ENCODE measurements around the gene LOC101059915.

Gene LOC101059915

DNA sequence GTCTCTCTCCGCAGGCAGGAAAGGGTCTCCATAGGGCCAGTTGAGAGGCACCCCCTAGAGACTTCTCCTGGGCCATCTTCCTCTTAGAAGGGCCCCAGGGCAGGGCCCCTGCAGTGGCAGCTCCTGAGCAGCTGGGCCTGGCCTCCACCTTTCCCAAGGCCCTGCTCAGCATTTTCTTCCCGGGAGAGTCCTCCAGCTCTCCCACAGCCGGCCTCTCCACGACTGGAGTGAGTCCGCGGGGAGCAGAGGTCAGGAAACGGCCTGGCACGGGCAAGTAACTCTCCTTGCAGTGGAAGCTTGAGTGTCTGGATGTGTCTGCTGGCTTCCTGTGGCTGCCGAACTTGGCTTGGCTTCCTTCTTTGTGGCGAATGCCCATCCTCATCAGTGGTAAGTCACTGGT is 1.6 kb upstream of the LOC101059915 start:
- no peak overlapping the region for H2AK5ac ChIP-seq (ENCODE audit: insufficient read length, low read length)
- no peak overlapping the region for H2AFZ ChIP-seq (ENCODE audit: low read length)
- no peak overlapping the region for H3K27ac ChIP-seq (ENCODE audit: insufficient read length, low read depth, low read length)
- H3K4ac ChIP-seq (ENCODE audit: low read depth, low read length): no peak overlapping the region
- H3K27me3 Mint-ChIP-seq (ENCODE audit: low read depth): no peaks in the 10 kb centered on the region; the same call in none of the 2 replicates
- no peak overlapping the region for H2BK12ac ChIP-seq (ENCODE audit: insufficient read length, low read depth, low read length)
- peaks cover 0 to 4% (median 4%) of the 10 kb centered on the region in 3 experiments; a peak in 5 of 7 replicates for H3K36me3 Mint-ChIP-seq (ENCODE audit: insufficient read depth in 1 of 3, low read depth in 3 of 3)
- H3K23ac ChIP-seq (ENCODE audit: insufficient read length, low read depth, low read length): no peak overlapping the region
- H3K9ac ChIP-seq (ENCODE audit: extremely low read depth, insufficient read length, low read length): no peak overlapping the region
- no peaks in the 10 kb centered on the region for H3K4me1 ChIP-seq (ENCODE audit: insufficient read depth, low read length)
- H3K79me2 ChIP-seq (ENCODE audit: insufficient read depth, low read length): no peaks in the 10 kb centered on the region
- H3K4me2 ChIP-seq (ENCODE audit: insufficient read depth, insufficient read length, low read length): no peak overlapping the region
- H3K18ac ChIP-seq (ENCODE audit: insufficient read length, low read depth, low read length): no peak overlapping the region
- H3K27me3 ChIP-seq (ENCODE audit: insufficient read depth, low read length): no peaks in the 10 kb centered on the region
- H4K8ac ChIP-seq (replicated peaks; ENCODE audit: insufficient read length, low read depth, low read length): no peak overlapping the region
- DNase-seq: no peak
- H3K23me2 ChIP-seq (ENCODE audit: insufficient read length, low read depth, low read length, poor library complexity, severe bottlenecking): no peaks in the 10 kb centered on the region
- WGBS (ENCODE audit: extremely low coverage, insufficient read length, low lambda C conversion rate): no CpG with 5 or more reads among the region's 10 CpGs
- H3K56ac ChIP-seq (ENCODE audit: insufficient read length, low read depth, low read length): no peak overlapping the region
- peaks cover 12% of the 10 kb centered on the region for H3K9me3 ChIP-seq (ENCODE audit: control insufficient read depth, low read depth, low read length)
- H4K91ac ChIP-seq (ENCODE audit: insufficient read length, low read depth, low read length): no peak overlapping the region
- TF ChIP-seq, protein P1, sequence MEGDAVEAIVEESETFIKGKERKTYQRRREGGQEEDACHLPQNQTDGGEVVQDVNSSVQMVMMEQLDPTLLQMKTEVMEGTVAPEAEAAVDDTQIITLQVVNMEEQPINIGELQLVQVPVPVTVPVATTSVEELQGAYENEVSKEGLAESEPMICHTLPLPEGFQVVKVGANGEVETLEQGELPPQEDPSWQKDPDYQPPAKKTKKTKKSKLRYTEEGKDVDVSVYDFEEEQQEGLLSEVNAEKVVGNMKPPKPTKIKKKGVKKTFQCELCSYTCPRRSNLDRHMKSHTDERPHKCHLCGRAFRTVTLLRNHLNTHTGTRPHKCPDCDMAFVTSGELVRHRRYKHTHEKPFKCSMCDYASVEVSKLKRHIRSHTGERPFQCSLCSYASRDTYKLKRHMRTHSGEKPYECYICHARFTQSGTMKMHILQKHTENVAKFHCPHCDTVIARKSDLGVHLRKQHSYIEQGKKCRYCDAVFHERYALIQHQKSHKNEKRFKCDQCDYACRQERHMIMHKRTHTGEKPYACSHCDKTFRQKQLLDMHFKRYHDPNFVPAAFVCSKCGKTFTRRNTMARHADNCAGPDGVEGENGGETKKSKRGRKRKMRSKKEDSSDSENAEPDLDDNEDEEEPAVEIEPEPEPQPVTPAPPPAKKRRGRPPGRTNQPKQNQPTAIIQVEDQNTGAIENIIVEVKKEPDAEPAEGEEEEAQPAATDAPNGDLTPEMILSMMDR (conservative IDR thresholded peaks at IDR 0.05): no peak
- no peaks in the 10 kb centered on the region for H3K79me1 ChIP-seq (ENCODE audit: insufficient read depth, low read depth, low read length, poor library complexity, severe bottlenecking)
- no peak overlapping the region for H3K27ac Mint-ChIP-seq
- H4K5ac ChIP-seq (ENCODE audit: insufficient read length, low read depth, low read length): no peak overlapping the region
- no peak overlapping the region for H2BK20ac ChIP-seq (ENCODE audit: low read depth, low read length, poor library complexity, severe bottlenecking)
- peaks cover 0 to 5% of the 10 kb centered on the region in 2 experiments; a peak in 1 of 4 replicates for H3K4me1 Mint-ChIP-seq
- no peak overlapping the region for H2BK15ac ChIP-seq (ENCODE audit: low read depth, low read length)
- H2BK5ac ChIP-seq (ENCODE audit: insufficient read length, low read length): no peak overlapping the region
- H3T11ph ChIP-seq (ENCODE audit: low read length): no peak overlapping the region
- peaks cover 69 to 79% of the 10 kb centered on the region in 2 experiments for H3K9me3 Mint-ChIP-seq
- H3K14ac ChIP-seq (ENCODE audit: insufficient read depth, low read length): no peak overlapping the region
- H2BK120ac ChIP-seq (ENCODE audit: low read depth, low read length, poor library complexity, severe bottlenecking): no peak overlapping the region
- H4K20me1 ChIP-seq (ENCODE audit: control insufficient read depth, insufficient read depth, insufficient read length): no peaks in the 10 kb centered on the region
- H3K4me3 Mint-ChIP-seq: no peak overlapping the region
